Effector CD8-positive, alpha-beta T cell (primary cell): Measurements from ENCODE around the gene RFX3.

Source experiments
- DNase-seq: peaks from one replicate; lab custom pipeline; 2025; lab: John Stamatoyannopoulos, UW

Gene RFX3

GRCh38 chr9:3513265-3513818 is 12.5 kb downstream of the RFX3 start:
- DNase-seq, result no peak

- no peak for DNase-seq
These were observed 14.2 kb downstream of the RFX3 start for GRCh38 chr9:3511551-3511950.

DNA sequence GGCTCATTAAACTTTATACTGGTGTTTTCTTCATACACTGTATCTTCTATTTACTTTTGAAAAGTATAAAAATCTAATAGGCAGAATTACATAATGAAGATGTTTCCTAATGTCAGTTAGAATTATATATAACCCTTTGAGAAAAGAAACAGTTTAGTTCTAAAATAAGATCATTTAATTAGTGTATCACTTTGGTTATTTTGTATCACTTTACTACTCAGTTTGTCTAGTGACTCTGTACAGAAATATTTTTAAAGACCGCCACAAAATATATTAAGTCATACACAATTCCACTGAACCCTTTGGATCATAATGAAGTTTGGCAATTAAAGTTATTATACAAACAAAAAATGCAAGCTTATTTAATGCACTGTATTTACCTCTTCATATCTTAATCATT is 15.0 kb downstream of the RFX3 start:
- DNase-seq, result no peak

GRCh38 chr9:3509926-3510325 is 15.9 kb downstream of the RFX3 start:
- DNase-seq, result no peak

GRCh38 chr9:3508521-3509291 is 17.1 kb downstream of the RFX3 start:
- DNase-seq, result no peak

- DNase-seq, result no peak
These were observed 17.7 kb downstream of the RFX3 start for GRCh38 chr9:3508078-3508431.

- no peak for DNase-seq
These were observed 18.3 kb downstream of the RFX3 start for GRCh38 chr9:3507395-3508077.

- no peak for DNase-seq
These were observed 19.6 kb downstream of the RFX3 start for GRCh38 chr9:3506164-3506563.

DNA sequence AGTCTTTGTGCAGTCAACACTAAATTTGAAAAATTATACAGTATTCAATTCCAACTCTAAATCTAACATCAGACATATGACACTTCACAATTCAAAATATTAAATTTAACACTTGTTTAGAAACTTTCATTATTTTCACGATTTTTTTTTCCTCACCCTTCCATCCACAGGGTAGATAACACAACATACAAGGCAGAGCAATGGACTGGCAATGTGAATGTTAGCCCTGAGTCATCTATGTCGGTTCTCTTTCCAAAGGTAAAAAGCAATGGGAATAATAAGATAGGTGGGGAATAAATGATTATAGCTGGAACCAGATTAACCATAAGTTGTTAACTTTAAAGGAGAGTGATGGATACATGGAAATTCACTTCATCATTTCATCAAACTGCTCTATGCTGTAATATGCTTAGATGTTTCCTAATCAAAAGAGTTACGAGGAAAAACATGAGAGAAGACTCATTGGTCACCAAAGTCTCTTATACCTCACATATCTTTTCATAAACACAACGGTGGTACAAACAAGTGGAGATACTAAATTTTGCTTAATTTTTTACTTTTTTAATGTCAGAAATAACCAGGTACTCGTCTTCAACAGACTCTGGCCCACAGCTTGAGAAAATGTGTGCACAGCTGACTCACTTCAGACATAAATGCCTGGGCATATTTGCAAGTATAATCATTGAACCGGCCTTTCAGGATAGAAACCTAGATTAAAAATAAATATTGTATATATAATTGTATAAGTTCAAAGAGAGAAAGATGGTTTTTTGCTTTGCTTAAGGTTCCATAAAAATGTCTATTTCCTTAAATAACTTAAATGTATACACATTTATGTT is 23.0 kb downstream of the RFX3 start:
- DNase-seq, result no peak

- DNase-seq, result no peak
These were observed 25.8 kb downstream of the RFX3 start for GRCh38 chr9:3500044-3500443.

- no peak for DNase-seq
These were observed 27.1 kb downstream of the RFX3 start for GRCh38 chr9:3498691-3499090.

DNA sequence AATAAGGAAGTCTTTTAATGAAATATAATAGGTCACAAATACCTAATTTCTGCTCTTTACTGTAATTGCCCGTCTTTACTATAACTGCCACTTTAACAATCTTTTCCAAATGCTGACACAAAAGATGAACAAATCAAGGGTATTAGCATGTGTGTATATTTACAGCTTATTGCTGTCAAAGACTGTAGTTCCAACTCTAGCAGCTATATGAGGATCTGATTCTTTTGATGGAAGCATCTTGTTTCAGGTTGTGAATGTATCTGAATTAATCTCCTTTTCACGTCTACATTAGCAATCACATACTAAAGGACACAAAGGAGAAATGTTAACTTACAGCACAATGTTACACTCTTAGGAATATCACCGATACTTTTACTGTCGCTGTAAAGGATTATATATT is 27.9 kb downstream of the RFX3 start:
- no peak for DNase-seq

DNA sequence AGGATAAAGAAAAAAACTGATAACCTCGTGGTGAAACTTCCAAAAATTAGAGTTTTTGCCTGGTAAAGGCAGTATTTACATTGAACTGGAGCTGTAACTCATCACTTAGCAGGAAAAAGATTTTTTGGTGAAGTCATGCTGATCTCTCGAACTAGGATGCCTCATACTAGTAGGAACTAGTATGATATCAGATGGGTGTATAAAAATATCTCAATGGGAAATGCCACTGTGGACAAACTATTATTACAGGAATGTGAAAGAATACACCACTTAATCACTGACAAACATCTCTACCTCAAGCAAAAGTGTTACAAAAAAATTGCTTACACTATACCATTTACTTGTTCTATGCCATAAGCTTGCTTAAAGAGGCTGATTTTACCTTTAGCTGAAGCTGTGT is 28.4 kb downstream of the RFX3 start:
- DNase-seq, result no peak

- DNase-seq, result no peak
These were observed 29.9 kb downstream of the RFX3 start for GRCh38 chr9:3495855-3496254.

- DNase-seq, result no peak
These were observed 33.6 kb downstream of the RFX3 start for GRCh38 chr9:3492214-3492613.

DNA sequence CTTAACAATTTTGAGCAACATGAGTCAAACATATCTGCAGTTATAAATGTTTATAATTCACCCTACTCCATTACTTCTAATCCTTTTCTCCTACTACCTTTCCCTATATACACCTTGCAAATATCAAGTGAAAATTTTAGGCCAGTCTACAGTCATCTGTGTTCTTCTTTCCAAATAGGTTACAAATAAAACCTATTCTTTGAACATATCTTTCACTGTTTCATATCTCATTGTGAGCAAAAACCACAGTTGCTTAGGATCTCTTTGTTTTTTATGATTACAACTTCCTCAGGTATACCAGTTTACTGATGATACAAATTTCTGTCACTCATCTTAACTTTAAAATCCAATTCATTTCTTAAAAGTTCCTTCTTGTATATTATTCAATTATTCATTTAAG is 34.4 kb downstream of the RFX3 start:
- DNase-seq, result no peak

- no peak for DNase-seq
These were observed 34.8 kb downstream of the RFX3 start for GRCh38 chr9:3490957-3491356.

DNA sequence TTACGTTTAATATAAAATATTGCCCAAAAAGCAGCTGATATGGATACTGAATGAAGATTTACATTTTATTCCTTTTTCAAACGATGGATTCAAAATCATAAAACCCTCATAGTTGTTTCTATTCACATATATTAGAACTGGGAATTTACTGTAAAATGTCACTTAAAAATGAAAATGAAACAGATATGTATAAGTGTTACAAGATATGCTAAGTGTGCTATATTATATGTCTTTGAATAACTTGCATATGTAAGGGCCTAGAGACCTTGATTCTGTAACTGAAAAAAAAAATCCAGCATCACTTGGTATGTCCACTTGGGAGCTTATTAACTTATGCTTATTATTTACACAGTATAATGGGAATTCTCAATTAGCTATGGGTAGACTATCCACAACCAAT is 43.2 kb downstream of the RFX3 start:
- no peak for DNase-seq

DNA sequence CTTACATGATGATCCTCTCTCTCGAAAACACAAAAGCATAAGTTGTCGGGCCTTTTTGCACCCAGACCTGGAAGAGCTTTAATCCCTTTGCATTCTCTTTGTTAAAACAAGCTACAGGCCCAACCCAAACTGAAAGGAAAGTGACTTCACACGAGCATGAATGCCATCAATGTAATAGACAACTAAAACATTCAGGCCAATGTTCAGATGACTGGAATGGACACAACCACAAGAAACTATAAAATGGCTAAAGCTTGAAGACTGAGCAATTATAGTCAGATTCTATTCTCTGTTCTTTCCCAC is 45.5 kb downstream of the RFX3 start:
- no peak for DNase-seq

DNA sequence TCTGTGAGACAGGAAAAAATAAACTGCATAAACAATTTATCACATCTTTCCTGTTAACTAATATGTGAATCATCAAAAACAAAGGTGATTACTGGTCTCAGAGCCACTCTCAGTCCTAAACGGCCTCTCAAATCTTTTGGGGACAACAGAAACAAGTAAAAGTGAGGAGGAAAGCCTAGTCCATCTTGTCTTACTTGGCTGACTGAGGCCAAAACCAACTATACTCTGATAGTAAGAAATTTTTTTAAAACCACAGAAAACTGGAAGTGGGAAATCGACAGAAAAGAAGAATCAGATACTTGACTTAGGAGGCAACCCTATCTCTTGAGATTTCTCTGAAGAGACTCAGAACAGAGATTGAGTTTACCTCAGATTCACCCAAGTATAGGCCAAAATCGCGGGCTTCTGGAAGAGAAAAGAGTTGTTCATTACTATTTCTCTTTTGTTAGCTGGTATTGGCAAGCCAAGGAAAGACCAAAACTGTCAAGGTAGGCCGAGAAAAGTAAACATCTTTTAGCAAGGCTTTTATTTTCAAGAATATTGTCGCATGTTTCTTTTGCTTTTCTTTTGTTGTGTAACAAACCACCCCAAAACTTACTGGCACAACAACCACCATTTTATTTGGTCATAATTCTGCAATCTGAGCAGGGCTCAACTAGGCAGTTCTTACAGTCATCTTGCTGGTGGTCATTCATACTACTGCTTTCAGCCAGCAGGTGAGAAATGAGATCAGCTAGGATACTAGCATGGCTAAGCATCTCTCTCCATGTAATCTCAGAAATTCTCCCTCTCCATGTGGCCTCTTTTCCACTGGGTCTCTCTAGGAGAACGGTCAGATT is 46.1 kb downstream of the RFX3 start:
- no peak for DNase-seq

DNA sequence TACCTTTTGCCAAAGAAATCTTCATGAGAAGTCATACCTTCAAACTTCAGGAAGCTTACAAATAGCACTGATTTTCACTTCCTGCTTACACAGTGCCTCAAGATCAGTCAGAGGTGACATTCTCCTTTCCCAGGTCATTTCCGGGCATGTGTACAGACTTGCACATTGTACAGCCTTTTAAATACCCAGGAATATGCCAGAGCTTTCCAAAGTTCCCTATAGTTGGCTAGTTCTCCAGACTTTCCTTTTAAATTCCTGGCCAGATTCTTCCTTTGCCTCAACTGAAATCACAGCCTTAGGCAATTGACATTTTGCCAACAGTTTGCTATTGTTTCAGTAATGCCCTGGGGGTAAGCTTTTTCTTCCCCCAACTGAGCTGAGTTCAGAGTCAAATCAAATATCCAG is 47.2 kb downstream of the RFX3 start:
- DNase-seq, result no peak
